MCF 10A (cell line): Measurements from ENCODE around the gene RAB12. TPM values are rescaled to one million over a fixed set of nuclear protein-coding genes. Genes with fewer than 3 reads are reported as not detected.

Experiments used
- BruUV-seq: library from RNA; stranded (reverse); fragments of 400-500 nt; replicated peaks from 2 replicates; lab custom pipeline; 2021; lab: Mats Ljungman, UMichigan
- CTCF ChIA-PET: fragments of 300-600 bp; sonication (Branson Sonifier 250); formaldehyde crosslinking; extraction: SDS; loops from one replicate; lab custom pipeline; 2021; ENCODE audit warnings: antibody characterized with exemption, inconsistent platforms; lab: Yijun Ruan, JAX
- POLR2A ChIA-PET: fragments of 300-600, 350-650 bp; sonication (Branson Sonifier 250); formaldehyde crosslinking; extraction: SDS; loops from one replicate; lab custom pipeline; 2020; ENCODE audit warnings: antibody characterized with exemption, inconsistent platforms; lab: Yijun Ruan, JAX
- DNase-seq: peaks from one replicate; pipeline ENCODE4 v3.0.0-alpha.2; 2018; ENCODE audit not compliant: unreplicated experiment
- H3K27ac Mint-ChIP-seq: one replicate; pipeline ENCODE4 v1.8.0; 2022; ENCODE audit warnings: mild to moderate bottlenecking, low read depth, mixed read lengths; ENCODE audit not compliant: unreplicated experiment
- H3K27me3 Mint-ChIP-seq: one replicate; pipeline ENCODE4 v1.8.0; 2022; ENCODE audit warnings: mixed read lengths; ENCODE audit not compliant: insufficient read depth, unreplicated experiment
- H3K36me3 Mint-ChIP-seq: one replicate; pipeline ENCODE4 v1.8.0; 2022; ENCODE audit warnings: mild to moderate bottlenecking, moderate library complexity, mixed read lengths; ENCODE audit not compliant: insufficient read depth, unreplicated experiment
- H3K4me1 Mint-ChIP-seq: one replicate; pipeline ENCODE4 v1.8.0; 2022; ENCODE audit warnings: mixed read lengths; ENCODE audit not compliant: insufficient read depth, unreplicated experiment
- H3K4me3 Mint-ChIP-seq: one replicate; pipeline ENCODE4 v1.8.0; 2022; ENCODE audit warnings: mild to moderate bottlenecking, moderate library complexity, mixed read lengths; ENCODE audit not compliant: unreplicated experiment
- H3K9me3 Mint-ChIP-seq: one replicate; pipeline ENCODE4 v1.8.0; 2022; ENCODE audit warnings: mixed read lengths; ENCODE audit not compliant: unreplicated experiment
- CTCF ChIP-seq: fragments of 200-600 bp; IDR thresholded peaks from one replicate; pipeline ENCODE4 v1.8.0; 2022; ENCODE audit warnings: antibody characterized with exemption, mild to moderate bottlenecking; ENCODE audit not compliant: unreplicated experiment
- intact Hi-C: fragments of 100-400 bp; cut with micrococcal nuclease; formaldehyde crosslinking; loops from 2 replicates; pipeline ENCODE4 v1.14.1; 2022
- total RNA-seq: library from RNA; stranded (reverse); gene quantifications from 2 replicates; pipeline ENCODE4 v1.2.3, GENCODE V29; 2022

RAB12 gene
- total RNA-seq, 1 experiment from 2014 or later: 27.8 TPM

DNA sequence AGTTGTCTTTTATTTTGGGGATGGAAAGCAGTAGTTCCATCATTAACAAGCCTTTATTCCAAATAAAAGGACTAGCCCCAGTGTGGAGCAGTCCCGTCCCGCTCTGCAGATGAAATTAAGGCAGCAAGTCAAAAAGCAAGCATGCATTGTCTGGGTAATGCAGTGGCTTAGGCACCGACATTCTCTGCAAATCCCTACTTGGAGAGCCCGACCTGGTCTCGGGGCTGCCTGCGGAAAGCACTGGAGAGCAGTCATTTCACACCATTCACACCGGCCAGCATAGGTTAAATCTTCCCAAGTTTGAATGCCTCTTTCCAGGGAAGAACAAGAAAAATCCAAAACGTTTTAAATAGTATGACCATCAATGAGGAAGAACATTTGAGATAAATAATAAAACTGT is 24.4 kb upstream of the RAB12 start:
- DNase-seq: no peak
- ChIA-PET CTCF (no interaction called here), POLR2A (interaction anchor here (0.7 kb wide), 1 partner anchor 75 kb away, joined by 3 read pairs; no protein-coding TSS in a partner anchor)
- Mint-ChIP-seq H3K4me1 (no peaks in the 10 kb centered on the region), H3K27me3 (peaks cover 28% of the 10 kb centered on the region), H3K9me3 (peaks cover 5% of the 10 kb centered on the region), H3K27ac (no peak overlapping the region), H3K36me3 (no peaks in the 10 kb centered on the region), H3K4me3 (no peak overlapping the region)
- no TSS peak for BruUV-seq
- intact Hi-C loops: no loop called here
- no peak for TF ChIP-seq CTCF

DNA sequence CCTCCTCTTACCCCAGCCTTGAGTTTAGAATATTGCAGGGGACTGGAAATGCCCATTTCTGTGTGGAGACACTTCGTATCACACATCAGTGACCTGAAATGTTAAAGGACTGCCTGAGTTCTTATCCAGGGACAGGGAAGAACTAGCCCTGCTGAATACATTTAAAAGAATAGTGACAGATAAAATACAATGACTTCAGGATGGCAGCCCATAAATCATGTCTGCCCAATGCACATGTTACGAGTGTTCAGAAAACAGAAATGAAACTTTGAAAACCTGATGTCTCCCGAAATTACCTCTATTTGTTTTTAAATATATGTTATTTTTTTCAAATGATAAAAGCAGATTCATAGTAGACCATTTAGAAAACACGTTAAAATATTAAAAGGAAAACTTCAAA is 22.3 kb upstream of the RAB12 start:
- H3K27me3 Mint-ChIP-seq: peaks cover 28% of the 10 kb centered on the region
- DNase-seq: no peak
- BruUV-seq: no TSS peak
- CTCF ChIA-PET: no interaction called here
- peaks cover 13% of the 10 kb centered on the region for H3K9me3 Mint-ChIP-seq
- intact Hi-C loops: no loop called here
- no peak for TF ChIP-seq CTCF
- H3K27ac Mint-ChIP-seq: no peak overlapping the region
- H3K4me1 Mint-ChIP-seq: no peaks in the 10 kb centered on the region
- no peak overlapping the region for H3K4me3 Mint-ChIP-seq
- POLR2A ChIA-PET: no interaction called here
- H3K36me3 Mint-ChIP-seq: no peaks in the 10 kb centered on the region

DNA sequence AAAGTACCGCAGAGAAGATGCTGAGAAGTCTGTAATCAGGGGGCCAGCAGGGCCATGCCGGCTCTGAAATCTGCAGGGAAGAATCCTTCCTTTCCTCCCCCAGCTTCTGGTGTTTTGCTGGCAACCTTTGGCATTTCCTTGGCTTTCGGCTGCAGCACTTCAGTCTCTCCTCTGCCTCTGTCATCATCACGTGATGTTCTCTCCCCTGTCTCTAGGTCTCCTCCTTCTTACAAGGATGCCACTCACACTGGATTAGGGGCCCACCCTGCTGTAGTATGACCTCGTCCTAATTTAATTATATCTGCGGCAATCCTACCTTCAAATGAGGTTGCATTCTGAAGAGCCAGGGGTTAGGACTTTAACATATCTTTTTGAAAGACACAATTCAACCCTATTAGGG is 13.8 kb upstream of the RAB12 start:
- intact Hi-C loops: no loop called here
- no peak overlapping the region for H3K27ac Mint-ChIP-seq
- H3K9me3 Mint-ChIP-seq: peaks cover 1% of the 10 kb centered on the region
- ChIA-PET CTCF (interaction anchor here (0.6 kb wide), 2 partner anchors 1022 to 1074 kb away, joined by 3 to 4 read pairs; no protein-coding TSS in a partner anchor), POLR2A (interaction anchor here (0.7 kb wide), 1 partner anchor 12 kb away, joined by 3 read pairs; no protein-coding TSS in a partner anchor)
- no TSS peak for BruUV-seq
- DNase-seq: no peak
- H3K4me3 Mint-ChIP-seq: no peak overlapping the region
- peaks cover 11% of the 10 kb centered on the region for H3K27me3 Mint-ChIP-seq
- no peak for TF ChIP-seq CTCF
- H3K4me1 Mint-ChIP-seq: no peaks in the 10 kb centered on the region
- H3K36me3 Mint-ChIP-seq: no peaks in the 10 kb centered on the region

GRCh38 chr18:8601277-8602032 is 7.8 kb upstream of the RAB12 start:
- BruUV-seq: no TSS peak
- intact Hi-C loops: no loop called here
- DNase-seq: no peak
- H3K27me3 Mint-ChIP-seq: peaks cover 46% of the 10 kb centered on the region
- ChIA-PET CTCF (interaction anchor here (0.7 to 1.2 kb wide), 2 partner anchors 7 to 329 kb away, joined by 3 to 4 read pairs; partner anchors contain the start of gene RAB12), POLR2A (interaction anchor here (0.6 to 1.0 kb wide), 2 partner anchors 14 to 25 kb away, joined by 3 read pairs; no protein-coding TSS in a partner anchor)
- H3K27ac Mint-ChIP-seq: no peak overlapping the region
- H3K4me1 Mint-ChIP-seq: no peaks in the 10 kb centered on the region
- H3K4me3 Mint-ChIP-seq: no peak overlapping the region
- TF ChIP-seq CTCF: no peak
- H3K9me3 Mint-ChIP-seq: no peaks in the 10 kb centered on the region
- no peaks in the 10 kb centered on the region for H3K36me3 Mint-ChIP-seq
